Activated naive CD4-positive, alpha-beta T cell treated with anti-CD3 and anti-CD28 coated beads, Interleukin-2, amount 50 U/mL, for 16 hours (primary cell): ENCODE results near the gene SLC30A2.

Experiments used
- DNase-seq: peaks from one replicate; pipeline ENCODE4 v3.0.0-alpha.2; 2020

The SLC30A2 gene

DNA sequence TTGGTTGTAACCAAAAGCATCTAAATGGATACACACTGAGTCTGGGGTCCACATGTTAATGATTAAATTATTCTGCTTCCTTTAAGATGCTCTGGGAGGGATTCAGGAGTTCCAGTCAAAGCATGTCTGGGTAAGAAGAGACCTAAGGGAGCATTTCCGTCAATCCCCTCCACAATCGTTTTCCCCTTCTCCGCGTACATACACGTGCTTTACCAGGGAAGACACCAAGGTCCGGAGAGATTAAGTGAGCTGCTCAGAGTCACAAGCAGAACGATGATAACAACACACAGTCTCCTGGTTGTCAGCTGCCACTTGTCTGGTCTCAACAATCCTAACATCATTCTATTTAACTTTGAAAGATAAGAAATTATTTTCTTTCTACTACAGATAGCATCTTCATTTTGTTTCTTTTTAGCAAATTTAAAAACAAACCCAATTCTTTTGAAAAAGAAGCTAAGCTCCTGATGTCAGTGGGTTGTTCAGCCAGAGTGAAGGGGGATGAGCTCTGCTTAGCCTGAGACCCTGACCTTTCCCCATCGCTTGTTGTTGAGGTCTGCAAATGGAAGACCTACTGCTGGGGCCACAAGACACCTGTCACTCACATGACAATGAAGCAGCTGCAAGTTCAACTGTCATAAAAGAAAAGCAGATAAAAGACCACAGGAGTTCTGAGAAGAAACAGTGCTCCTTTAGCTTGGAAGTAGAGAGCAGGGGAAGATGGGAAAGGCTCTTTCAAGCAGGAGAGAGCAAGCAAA is 52.5 kb downstream of the SLC30A2 start:
- no peak for DNase-seq

DNA sequence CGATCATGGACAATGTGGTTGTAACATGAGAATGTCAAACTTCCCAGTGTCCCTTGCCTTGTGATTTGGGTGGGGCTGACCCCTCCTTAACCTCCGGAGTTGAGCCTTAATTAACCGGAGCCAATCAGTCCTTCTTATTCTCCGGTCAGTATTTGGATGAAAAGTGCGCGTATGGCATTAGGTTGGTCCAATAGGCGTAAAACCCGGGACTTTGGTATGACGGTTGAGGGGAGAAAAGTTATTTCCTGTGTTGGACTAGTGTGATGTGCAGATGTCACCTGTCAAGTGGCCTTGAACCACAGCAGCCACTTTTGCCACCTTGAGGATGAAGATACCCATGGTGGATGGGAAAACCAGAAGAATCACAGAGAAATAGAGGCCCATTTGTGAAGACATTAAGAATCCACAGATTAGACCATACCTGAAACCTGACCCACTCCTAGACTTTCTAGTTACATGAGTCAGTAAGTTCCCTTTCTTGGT is 53.2 kb downstream of the SLC30A2 start:
- no peak for DNase-seq

DNA sequence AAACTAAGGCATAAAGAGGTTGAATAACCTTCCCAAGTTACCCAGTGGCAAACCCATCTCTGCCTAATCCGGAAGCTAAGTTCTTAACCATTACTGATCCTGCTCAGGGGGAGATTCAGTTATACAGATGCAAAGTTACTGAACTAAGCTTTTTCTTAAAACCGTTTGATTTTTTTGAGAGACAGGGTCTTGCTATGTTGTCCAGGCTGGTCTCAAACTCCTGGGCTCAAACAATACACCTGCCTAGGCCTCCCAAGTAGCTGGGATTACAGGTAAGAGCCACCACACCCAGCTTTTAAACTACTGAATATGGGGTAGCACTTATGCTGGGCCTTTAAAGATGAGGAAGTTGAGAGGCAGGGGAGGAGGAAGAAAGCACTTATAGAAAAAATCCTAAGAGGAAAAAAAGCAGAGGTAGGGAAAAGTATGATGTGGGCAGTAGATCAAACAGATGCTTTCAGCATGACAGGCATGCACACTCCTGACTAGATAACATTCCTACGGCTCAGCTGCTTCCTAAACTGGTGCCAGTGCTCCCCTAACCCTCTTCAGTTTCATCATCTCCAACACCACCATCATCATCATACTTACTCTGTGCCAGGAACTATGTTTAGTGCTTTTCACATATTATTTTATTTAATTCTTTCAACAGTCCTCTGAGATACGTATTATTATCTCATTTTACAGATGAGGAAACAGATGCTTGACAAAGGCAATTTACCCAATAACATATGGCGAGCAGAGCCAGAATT is 53.8 kb downstream of the SLC30A2 start:
- no peak for DNase-seq

DNA sequence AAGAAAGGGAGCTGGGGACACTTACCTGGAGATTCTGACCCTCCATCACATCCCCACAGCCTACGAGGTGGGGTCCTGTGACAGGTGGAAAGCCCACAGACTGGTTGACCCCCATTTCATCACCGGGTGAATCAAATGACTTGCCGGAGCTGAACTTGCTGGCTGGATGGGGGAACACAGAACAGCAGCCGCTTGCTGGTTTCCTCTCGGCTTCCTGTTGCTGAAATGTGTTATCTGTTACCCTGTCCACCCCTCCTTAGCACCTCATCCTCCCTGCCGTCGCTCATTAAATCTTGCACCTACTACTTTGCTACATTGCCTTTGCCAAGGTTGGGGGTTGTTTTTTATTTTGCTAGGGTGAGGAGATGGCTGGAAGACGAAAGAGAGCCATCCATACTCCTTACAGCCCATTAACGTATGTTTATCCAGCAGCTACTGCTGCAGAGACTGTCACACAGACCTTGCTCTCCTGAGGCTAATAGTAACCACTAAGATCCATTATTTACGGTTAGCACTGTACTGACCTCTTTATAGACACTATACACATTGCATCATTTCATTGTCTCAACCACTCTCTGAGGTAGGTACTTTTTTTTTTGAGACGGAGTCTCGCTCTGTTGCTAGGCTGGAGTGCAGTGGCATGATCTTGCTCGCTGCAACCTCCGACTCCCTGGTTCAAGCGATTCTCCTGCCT is 55.1 kb downstream of the SLC30A2 start:
- peak; percentile 37 for DNase-seq

DNA sequence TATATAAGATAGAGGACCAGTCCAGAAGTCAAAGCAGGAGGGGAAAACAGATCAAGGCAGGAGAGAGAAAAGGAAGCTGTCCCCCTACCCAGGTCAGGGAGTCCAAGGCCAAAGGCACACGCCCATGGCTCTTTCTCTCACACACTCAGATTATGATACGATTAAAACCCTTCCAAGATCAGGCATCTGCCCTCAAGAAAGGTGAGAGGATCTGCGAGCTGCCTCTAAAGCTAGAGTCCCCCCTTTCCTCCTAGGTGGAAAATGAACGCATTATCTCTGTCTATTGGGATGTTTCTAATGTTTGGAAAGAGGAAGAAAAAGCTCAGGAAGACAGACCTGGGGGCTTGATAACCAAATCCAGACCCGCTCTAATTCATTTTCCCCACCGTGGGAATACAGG is 55.7 kb downstream of the SLC30A2 start:
- DNase-seq = no peak

DNA sequence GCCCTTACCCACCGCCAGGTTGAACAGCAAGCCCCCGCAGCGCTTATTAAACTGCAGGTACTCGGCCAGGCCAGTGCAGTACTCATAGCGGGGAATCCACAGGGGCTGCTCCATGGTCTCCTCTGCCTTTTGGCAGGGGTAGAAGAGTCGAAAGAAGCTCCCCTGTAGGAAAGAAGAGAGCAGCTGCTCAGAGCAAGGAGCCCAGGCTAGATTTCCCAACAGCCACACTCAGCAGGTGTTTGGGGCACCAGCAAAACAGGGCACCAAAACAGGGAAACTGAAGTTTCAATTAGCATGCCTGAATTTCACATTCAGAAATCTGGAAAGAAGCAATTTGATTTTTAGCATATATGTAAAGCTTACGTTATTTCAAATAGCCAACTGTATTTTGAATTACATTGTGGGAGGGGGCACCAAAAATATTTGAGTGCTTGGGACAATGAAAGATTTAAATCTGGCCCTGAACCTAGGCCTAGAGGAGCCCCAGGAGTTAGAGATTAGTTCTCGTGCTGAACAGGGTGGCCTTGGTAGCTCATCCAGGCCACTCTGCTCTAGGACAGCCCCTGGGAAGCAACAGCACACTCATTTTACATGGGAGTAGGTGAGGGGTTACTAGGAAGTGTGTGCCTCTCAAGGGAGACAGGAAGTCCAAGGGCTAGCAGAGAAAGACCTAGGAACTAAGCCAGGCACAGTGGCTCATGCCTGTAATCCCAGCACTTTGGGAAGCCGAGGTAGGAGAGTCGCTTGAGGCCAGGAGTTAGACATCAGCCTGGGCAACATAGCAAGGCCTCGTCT is 56.3 kb downstream of the SLC30A2 start:
- DNase-seq = no peak

DNA sequence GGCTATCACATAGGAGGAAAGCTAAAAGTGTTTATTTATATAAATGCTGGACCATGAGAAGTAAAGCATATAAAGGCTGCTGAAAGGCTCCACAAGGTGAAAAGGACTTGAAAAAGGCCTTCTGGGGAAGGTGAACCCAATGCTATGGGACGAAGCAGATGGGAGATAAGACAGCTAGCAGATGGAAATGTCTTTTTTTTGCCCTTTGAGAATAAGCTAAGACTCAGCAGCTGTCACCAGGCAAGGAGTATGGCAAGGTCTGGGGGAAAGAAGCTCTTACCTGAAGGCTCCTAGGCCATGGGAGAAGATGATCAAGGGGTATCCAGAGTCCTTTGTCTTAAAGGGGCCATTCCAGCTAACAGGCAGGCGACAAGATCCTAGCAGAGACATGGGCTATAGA is 58.0 kb downstream of the SLC30A2 start:
- no peak for DNase-seq
